Left renal cortex interstitium (tissue), 4 donors: ENCODE results near the gene WSB2. TPM values are rescaled to one million over a fixed set of nuclear protein-coding genes. Genes with fewer than 3 reads are reported as not detected.
"Not testable (repeated sequence)": the region's sequence is repeated elsewhere in the genome, so short reads cannot be mapped to it uniquely, and the experiment has no call there.

Experiments used
- DNase-seq, 4 donors: peaks; one replicate each; pipeline ENCODE4 v3.0.0-alpha.2; 2013; ENCODE audit warnings: low read depth in 4 of 4, low spot score in 2 of 4, missing footprints in 1 of 4
- polyA plus RNA-seq, 4 donors: library from polyadenylated mRNA; unstranded; fragments of 120-200 nt; gene quantifications; one replicate each; pipeline ENCODE4 v1.2.1, GENCODE V29; 2013; ENCODE audit not compliant: insufficient read length in 4 of 4

WSB2 gene
- polyA plus RNA-seq, result 10 to 100 TPM; 50.3 to 52.2 (median 51.6) TPM

GRCh38 chr12:118061011-118061872 lies at the start of gene WSB2:
Gene WSB2, minus strand, starts transcription at chr12:118061179. Its CDS starts 131 bp downstream, at chr12:118061048.
- peak in 1 of 4 donors; percentile 44 for DNase-seq

DNA sequence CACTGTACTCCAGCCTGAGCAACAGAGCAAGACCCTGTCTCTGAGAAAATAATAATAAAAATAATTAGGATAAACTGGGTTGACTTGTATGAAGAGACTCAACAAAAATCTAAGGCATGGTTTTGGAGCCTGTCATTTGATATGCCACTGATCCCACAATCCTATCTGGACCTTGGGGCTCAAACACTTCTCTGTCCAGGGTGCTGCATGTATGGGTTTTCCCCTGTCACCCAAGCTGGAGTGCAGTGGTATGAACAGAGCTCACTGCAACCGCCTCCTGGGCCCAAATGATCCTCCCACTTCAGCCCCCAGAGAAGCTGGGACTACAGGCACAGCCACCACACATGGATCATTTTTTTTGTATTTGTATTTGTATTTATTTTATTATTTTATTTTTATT lies 48.1 kb upstream of the WSB2 start:
- no peak for DNase-seq

DNA sequence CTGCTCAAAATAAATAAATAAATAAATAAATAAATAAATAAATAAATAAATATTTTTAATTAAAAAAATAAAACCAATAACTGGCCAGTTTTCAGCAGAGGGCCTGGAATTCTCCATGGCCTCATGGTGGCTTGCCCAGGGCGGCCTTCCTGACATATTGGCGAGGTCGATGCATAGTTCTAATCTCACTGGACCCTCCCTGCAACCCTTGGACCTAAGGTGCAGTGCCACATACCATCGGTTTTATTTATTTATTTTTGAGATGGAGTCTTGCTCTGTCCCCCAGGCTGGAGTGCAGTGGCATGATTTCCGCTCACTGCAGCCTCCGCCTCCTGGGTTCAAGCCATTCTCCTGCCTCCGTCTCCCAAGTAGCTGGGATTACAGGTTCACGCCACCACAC lies 46.7 kb upstream of the WSB2 start:
- no peak for DNase-seq

- DNase-seq, result no peak
These were observed 46.0 kb upstream of the WSB2 start for GRCh38 chr12:118107011-118107410.

DNA sequence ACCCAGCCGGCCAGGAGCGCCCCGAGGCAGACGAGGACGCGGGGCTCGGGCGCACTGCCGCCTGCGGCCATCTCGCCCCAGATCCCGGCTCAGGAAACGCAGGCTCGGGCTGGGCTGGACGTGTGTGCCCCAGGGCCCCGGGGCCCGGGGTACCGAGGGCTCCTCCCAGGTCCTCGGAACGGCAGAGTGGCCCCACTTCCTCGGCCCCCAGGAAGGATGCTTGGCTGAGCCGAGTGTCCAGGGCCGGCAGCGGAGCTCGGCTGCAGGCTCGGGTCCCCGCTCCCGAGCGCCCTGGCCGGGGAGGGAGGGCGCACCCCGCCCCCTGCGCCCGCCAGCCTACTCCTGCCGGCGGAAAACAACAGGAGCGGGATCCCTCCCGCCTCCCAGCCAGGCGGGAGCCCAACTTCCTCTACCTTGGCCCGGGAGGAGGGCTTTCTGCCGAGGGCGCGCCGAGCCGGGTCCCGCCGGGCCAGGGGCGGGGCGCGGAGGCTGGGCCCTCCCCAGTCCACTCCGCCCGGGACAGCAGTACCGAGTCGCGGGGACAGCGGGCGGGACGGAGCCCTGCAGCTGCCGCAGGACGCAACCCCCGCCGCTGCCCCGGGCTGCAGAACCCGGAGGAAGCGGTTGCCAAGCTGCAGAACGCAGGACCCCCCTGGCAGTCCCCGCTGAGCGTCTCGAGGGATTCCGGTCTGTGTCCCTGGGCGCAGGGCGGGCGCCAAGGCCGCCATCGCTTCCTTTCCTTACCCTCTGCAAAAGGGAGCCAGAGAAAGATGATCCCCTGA lies 42.8 kb upstream of the WSB2 start, which contains the start of gene VSIG10:
Gene VSIG10, minus strand, starts transcription at position 411 of the 782 bp plus-strand sequence. Its CDS starts 340 bp downstream, at position 71.
- peak; percentile 20 to 58 (median 32) for DNase-seq

DNA sequence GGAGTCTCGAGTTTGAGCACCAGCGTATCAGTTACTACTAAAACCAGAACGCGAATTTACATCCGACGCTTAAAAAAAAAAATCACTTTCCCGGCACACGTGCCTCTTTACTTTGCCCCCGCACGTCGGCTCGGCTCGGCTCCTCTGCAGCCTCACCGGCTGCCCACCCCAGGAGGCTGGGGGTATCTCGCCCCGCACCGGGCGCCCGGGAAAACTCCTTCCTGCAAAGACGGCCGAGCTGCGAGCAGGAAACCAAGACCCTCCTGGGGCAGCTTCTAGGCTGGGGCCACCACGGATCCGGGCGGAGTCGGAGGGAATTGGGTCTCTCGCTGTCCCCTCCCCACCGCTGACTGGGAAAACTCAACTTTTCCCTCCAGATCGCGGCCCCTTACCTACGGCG lies 42.2 kb upstream of the WSB2 start:
- DNase-seq, result peak in 3 of 4 donors; percentile 21 to 31 (median 29)

- no peak for DNase-seq
These were observed 41.6 kb upstream of the WSB2 start for GRCh38 chr12:118102609-118103008.

GRCh38 chr12:118102070-118102469 lies 41.1 kb upstream of the WSB2 start:
- no peak for DNase-seq

GRCh38 chr12:118101051-118101450 lies 40.1 kb upstream of the WSB2 start:
- no peak for DNase-seq

GRCh38 chr12:118098911-118099671 lies 38.1 kb upstream of the WSB2 start:
- DNase-seq, result no peak

- no peak for DNase-seq
These were observed 37.4 kb upstream of the WSB2 start for GRCh38 chr12:118098401-118098800.

- DNase-seq, result no peak
These were observed 33.1 kb upstream of the WSB2 start for GRCh38 chr12:118094039-118094438.

GRCh38 chr12:118089782-118090181 lies 28.8 kb upstream of the WSB2 start:
- no peak for DNase-seq

- DNase-seq, result no peak
These were observed 21.2 kb upstream of the WSB2 start for GRCh38 chr12:118082161-118082560.

DNA sequence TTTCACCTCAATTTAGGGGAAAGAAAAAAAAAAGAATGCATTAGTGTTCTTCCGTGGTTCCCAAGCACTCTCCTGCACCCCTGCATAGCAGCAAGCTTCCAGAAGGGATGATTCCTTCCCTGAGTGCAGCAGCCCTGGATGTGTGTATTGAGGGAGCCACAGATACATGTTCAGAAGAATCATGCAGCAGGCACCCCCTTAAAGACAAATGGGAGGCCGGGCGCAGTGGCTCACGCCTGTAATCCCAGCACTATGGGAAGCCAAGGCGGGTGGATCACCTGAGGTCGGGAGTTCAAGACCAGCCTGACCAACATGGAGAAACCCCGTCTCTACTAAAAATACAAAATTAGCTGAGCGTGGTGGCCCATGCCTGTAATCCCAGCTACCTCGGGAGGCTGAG lies 20.5 kb upstream of the WSB2 start:
- DNase-seq, result not testable (repeated sequence)

- DNase-seq, result no peak
These were observed 12.8 kb upstream of the WSB2 start for GRCh38 chr12:118073768-118074167.

DNA sequence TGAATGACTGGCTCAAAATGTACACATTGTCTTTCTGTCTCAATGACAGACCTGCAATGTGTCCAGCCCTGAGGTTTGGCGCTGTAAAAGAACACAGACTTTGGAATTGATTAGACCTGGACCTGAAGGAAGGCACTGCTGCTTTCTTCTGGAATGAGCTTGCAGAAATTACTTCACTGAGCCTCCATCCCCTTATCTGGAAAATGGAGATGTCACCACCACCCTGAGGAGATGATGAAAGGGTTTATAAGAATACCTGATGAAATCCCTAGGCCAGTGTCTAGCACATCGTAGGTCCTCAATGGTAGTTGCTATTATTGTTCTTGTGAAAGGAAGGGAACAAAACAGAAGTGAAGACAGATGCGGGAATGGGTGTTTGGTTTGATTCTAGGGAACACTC lies 9.7 kb upstream of the WSB2 start:
- DNase-seq, result no peak

- no peak for DNase-seq
These were observed 7.5 kb upstream of the WSB2 start for GRCh38 chr12:118068445-118068844.

- no peak for DNase-seq
These were observed 4.4 kb upstream of the WSB2 start for GRCh38 chr12:118065380-118065779.

DNA sequence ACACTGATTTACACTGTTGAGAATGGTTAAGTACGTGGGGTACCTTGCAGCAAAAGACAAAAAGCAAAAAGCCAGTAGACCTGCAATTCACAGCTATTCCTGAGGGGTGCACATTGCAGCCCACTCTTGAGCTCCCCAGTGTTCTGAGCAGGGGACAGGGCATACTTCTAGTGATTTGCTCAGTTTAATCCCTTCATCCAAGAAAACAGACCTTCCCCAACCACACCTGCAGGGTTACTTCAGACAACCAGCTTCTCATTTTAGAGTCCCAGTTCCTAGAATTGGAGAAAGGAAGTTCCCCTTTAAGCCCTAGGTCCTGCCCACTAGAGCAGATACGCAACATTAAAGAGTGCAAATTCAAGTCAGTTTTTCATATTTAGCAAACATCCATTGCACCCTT lies 3.6 kb upstream of the WSB2 start:
- no peak for DNase-seq
